Muscle of back (tissue), 11 donors: ENCODE data around the gene CDAN1. TPM values are rescaled to one million over a fixed set of nuclear protein-coding genes. Genes with fewer than 3 reads are reported as not detected.
"Not testable (repeated sequence)": the region's sequence is repeated elsewhere in the genome, so short reads cannot be mapped to it uniquely, and the experiment has no call there.

Source experiments
- DNase-seq, 3 donors: peaks; one replicate each; pipeline versions ENCODE4 v3.0.0 to v3.0.0-alpha.2; 2013
- polyA plus RNA-seq, 10 donors: library from polyadenylated mRNA; unstranded; fragments of 120-200 nt; gene quantifications; one replicate each; pipeline ENCODE4 v1.2.1, GENCODE V29; 2013; ENCODE audit not compliant: insufficient read length in 10 of 10

CDAN1 gene
- polyA plus RNA-seq, 10 donors = 10.6 to 17.8 (median 14.4) TPM

- DNase-seq = no peak
These were observed 25.2 kb downstream of the CDAN1 start for GRCh38 chr15:42711746-42712145.

GRCh38 chr15:42710662-42711061 is 26.3 kb downstream of the CDAN1 start:
- DNase-seq = no peak

GRCh38 chr15:42707873-42708544 is 28.9 kb downstream of the CDAN1 start:
- no peak for DNase-seq

GRCh38 chr15:42707068-42707467 is 29.9 kb downstream of the CDAN1 start:
- DNase-seq = no peak

- DNase-seq = no peak
These were observed 31.6 kb downstream of the CDAN1 start for GRCh38 chr15:42705336-42705735.

GRCh38 chr15:42704492-42704926 is 32.4 kb downstream of the CDAN1 start:
- peak; percentile 35 to 66 (median 42) for DNase-seq

- DNase-seq = no peak
These were observed 40.3 kb downstream of the CDAN1 start for GRCh38 chr15:42696626-42697025.

- DNase-seq = no peak
These were observed 41.3 kb downstream of the CDAN1 start for GRCh38 chr15:42695527-42696071.

- DNase-seq = no peak
These were observed 42.5 kb downstream of the CDAN1 start for GRCh38 chr15:42694398-42694797.

GRCh38 chr15:42693942-42694341 is 43.0 kb downstream of the CDAN1 start:
- no peak for DNase-seq

- no peak for DNase-seq
These were observed 43.4 kb downstream of the CDAN1 start for GRCh38 chr15:42693496-42693895.

GRCh38 chr15:42692997-42693396 is 43.9 kb downstream of the CDAN1 start:
- DNase-seq = no peak

GRCh38 chr15:42692536-42692935 is 44.4 kb downstream of the CDAN1 start:
- DNase-seq = no peak

GRCh38 chr15:42691770-42692169 is 45.2 kb downstream of the CDAN1 start:
- no peak for DNase-seq

- DNase-seq = no peak
These were observed 45.6 kb downstream of the CDAN1 start for GRCh38 chr15:42691308-42691707.

- no peak for DNase-seq
These were observed 48.6 kb downstream of the CDAN1 start for GRCh38 chr15:42688301-42688700.

GRCh38 chr15:42687740-42688139 is 49.2 kb downstream of the CDAN1 start:
- no peak for DNase-seq

- DNase-seq = no peak
These were observed 50.6 kb downstream of the CDAN1 start for GRCh38 chr15:42686281-42686680.

GRCh38 chr15:42681119-42681518 is 55.8 kb downstream of the CDAN1 start:
- DNase-seq = no peak

GRCh38 chr15:42680142-42680482 is 56.8 kb downstream of the CDAN1 start:
- DNase-seq = not testable (repeated sequence)

- DNase-seq = no peak
These were observed 57.4 kb downstream of the CDAN1 start for GRCh38 chr15:42679285-42680141.

GRCh38 chr15:42675021-42675420 is 61.9 kb downstream of the CDAN1 start:
- no peak for DNase-seq

GRCh38 chr15:42674472-42674871 is 62.5 kb downstream of the CDAN1 start:
- no peak for DNase-seq
